ENCODE data around the gene SRPX2. TPM values are rescaled to one million over a fixed set of nuclear protein-coding genes. Genes with fewer than 3 reads are reported as not detected.
A peak's percentile ranks its signal among the peaks of the same experiment; 100 is the strongest.

SRPX2 gene
- total RNA-seq, 1 donor from 2014 or later: 39.3 TPM

GRCh38 chrX:100647095-100647494 lies 3.1 kb downstream of the SRPX2 start:
- Histone ChIP-seq H3K27ac (ENCODE audit: low read depth, low read length) (peak overlapping the region; percentile 95), H3K9ac (ENCODE audit: low read length) (no peak overlapping the region), H3K4me1 (ENCODE audit: insufficient read depth, low read length) (peaks cover 60% of the 10 kb centered on the region), H3K79me2 (ENCODE audit: insufficient read depth, low read length) (peaks cover 22% of the 10 kb centered on the region), H2AFZ (ENCODE audit: low read depth, low read length) (no peak overlapping the region), H3K4me3 (ENCODE audit: insufficient read depth, low read depth, low read length) (no peak overlapping the region), H3K4me2 (ENCODE audit: low read length) (peak overlapping the region; percentile 82), H3K9me3 (ENCODE audit: insufficient read depth, low read depth, low read length) (no peaks in the 10 kb centered on the region), H3K27me3 (ENCODE audit: insufficient read depth, low read length) (no peaks in the 10 kb centered on the region), H4K20me1 (ENCODE audit: insufficient read depth, low read length) (no peaks in the 10 kb centered on the region), H3K36me3 (ENCODE audit: insufficient read depth, low read length) (no peaks in the 10 kb centered on the region)
- DNase-seq (ENCODE audit: low read depth): peak; percentile 30
- TF ChIP-seq EZH2 (IDR thresholded peaks at IDR 0.05; ENCODE audit: insufficient read depth, low read length) (no peak), CTCF (IDR thresholded peaks at IDR 0.05; ENCODE audit: insufficient read depth, low read depth, low read length) (no peak)
- Mint-ChIP-seq H3K27me3 (ENCODE audit: low read depth, unreplicated experiment) (no peaks in the 10 kb centered on the region), H3K4me1 (ENCODE audit: low read depth, unreplicated experiment) (peaks cover 48% of the 10 kb centered on the region), H3K9me3 (ENCODE audit: unreplicated experiment) (no peaks in the 10 kb centered on the region), H3K4me3 (ENCODE audit: unreplicated experiment) (peak overlapping the region; percentile 20), H3K27ac (ENCODE audit: unreplicated experiment) (peak overlapping the region; percentile 80), H3K36me3 (ENCODE audit: low read depth, unreplicated experiment) (no peaks in the 10 kb centered on the region)
- no peak for FAIRE-seq

GRCh38 chrX:100647739-100648138 lies 3.7 kb downstream of the SRPX2 start:
- no peak for FAIRE-seq
- Mint-ChIP-seq H3K9me3 (ENCODE audit: unreplicated experiment) (no peaks in the 10 kb centered on the region), H3K27me3 (ENCODE audit: low read depth, unreplicated experiment) (no peaks in the 10 kb centered on the region)

More at GRCh38 chrX:100647739-100648138, 3.7 kb downstream of the SRPX2 start:
- peaks cover 2% of the 10 kb centered on the region for H3K36me3 Mint-ChIP-seq (ENCODE audit: low read depth, unreplicated experiment)
- Histone ChIP-seq H3K36me3 (ENCODE audit: insufficient read depth, low read length) (no peaks in the 10 kb centered on the region), H4K20me1 (ENCODE audit: insufficient read depth, low read length) (no peaks in the 10 kb centered on the region), H3K4me2 (ENCODE audit: low read length) (peak overlapping the region; percentile 82), H3K27me3 (ENCODE audit: insufficient read depth, low read length) (no peaks in the 10 kb centered on the region), H3K27ac (ENCODE audit: low read depth, low read length) (peak overlapping the region; percentile 95), H3K4me1 (ENCODE audit: insufficient read depth, low read length) (peaks cover 60% of the 10 kb centered on the region), H3K9ac (ENCODE audit: low read length) (peak overlapping the region; percentile 76), H2AFZ (ENCODE audit: low read depth, low read length) (no peak overlapping the region), H3K4me3 (ENCODE audit: insufficient read depth, low read depth, low read length) (no peak overlapping the region), H3K9me3 (ENCODE audit: insufficient read depth, low read depth, low read length) (no peaks in the 10 kb centered on the region), H3K79me2 (ENCODE audit: insufficient read depth, low read length) (peaks cover 22% of the 10 kb centered on the region)
- TF ChIP-seq EZH2 (IDR thresholded peaks at IDR 0.05; ENCODE audit: insufficient read depth, low read length) (no peak), CTCF (IDR thresholded peaks at IDR 0.05; ENCODE audit: insufficient read depth, low read depth, low read length) (no peak)
- H3K4me3 Mint-ChIP-seq (ENCODE audit: unreplicated experiment): peak overlapping the region; percentile 20
- peak overlapping the region; percentile 55 for H3K27ac Mint-ChIP-seq (ENCODE audit: unreplicated experiment)
- peaks cover 44% of the 10 kb centered on the region for H3K4me1 Mint-ChIP-seq (ENCODE audit: low read depth, unreplicated experiment)
- DNase-seq (ENCODE audit: low read depth): peak; percentile 29
